GM18867 (cell line): ENCODE data around the gene CMC2.

ENCODE experiments used
- ATAC-seq: cut with Tn5 transposase; IDR thresholded peaks from one replicate; pipeline ENCODE4 v1.9.1; 2021; ENCODE audit warnings: mild to moderate bottlenecking, moderate library complexity; ENCODE audit not compliant: unreplicated experiment

CMC2 gene

GRCh38 chr16:81006813-81007695 is at the start of gene CMC2, which contains the start of gene CENPN:
TSS of gene CMC2 (minus strand) at chr16:81006885. CDS start at chr16:80997394, 9,491 bp downstream.
TSS of gene CENPN (plus strand) at chr16:81007214. CDS start at chr16:81011940, 4,726 bp downstream.
- ATAC-seq = peak; percentile 79

GRCh38 chr16:81053761-81054160 is 47.1 kb upstream of the CMC2 start:
- no peak for ATAC-seq

- no peak for ATAC-seq
These were observed 36.1 kb upstream of the CMC2 start for GRCh38 chr16:81042821-81043220.

- ATAC-seq = no peak
These were observed 35.0 kb upstream of the CMC2 start for GRCh38 chr16:81041696-81042095.

DNA sequence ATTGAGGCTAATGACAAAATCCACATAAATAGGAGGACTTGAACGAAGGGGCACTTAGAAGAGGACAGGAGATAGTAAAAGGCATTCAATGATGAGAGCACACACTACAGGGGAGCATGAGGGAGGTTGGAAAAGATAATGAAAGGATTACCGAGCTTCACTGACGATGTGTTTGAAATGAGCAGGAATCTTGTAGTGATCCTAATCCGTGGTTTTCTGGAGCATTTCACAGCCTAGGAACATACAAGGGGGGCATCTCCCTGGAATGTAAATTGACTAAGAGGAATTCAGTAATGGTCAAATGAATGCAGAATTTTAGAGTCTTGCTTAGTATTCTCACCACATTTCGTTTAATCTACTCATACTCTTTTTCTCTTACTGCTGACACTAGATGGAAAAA is 34.2 kb upstream of the CMC2 start:
- ATAC-seq = no peak

GRCh38 chr16:81040131-81040530 is 33.4 kb upstream of the CMC2 start:
- no peak for ATAC-seq

GRCh38 chr16:81036751-81037350 is 30.2 kb upstream of the CMC2 start:
- no peak for ATAC-seq

DNA sequence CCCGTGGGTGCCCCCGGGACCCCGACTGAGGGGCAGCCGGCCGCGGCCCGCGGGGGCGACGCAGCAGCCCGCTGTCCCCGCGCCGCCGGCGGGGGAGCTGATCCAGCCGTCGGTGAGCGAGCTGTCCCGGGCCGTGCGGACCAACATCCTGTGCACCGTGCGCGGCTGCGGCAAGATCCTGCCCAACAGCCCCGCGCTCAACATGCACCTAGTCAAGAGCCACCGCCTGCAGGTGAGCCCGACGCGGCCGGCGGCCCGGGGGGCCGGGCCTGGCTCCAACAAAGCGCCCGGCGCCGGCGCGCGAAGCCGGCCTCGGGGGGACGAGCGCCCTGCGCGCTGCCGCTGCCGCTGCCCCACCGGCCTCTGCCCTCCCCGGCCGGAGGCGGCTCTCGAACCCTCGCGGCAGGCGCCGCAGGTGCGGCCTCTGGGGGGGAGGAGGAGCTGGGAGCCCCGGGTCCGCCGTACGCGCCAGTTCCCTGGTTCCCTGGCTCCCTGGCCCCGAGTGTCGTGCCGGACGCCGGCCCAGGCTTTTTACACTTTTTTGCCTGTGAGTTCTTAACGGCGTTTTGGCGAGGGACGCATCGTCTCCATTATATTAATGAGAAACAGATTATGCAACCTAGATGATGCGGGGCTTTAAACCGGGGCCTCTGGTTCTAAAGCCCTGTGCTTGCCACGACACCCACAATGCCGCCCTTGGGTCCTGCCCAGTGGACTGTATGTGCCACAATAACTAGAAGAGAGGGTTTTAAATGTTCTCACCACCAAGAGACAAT is 29.5 kb upstream of the CMC2 start:
- ATAC-seq = peak; percentile 53

DNA sequence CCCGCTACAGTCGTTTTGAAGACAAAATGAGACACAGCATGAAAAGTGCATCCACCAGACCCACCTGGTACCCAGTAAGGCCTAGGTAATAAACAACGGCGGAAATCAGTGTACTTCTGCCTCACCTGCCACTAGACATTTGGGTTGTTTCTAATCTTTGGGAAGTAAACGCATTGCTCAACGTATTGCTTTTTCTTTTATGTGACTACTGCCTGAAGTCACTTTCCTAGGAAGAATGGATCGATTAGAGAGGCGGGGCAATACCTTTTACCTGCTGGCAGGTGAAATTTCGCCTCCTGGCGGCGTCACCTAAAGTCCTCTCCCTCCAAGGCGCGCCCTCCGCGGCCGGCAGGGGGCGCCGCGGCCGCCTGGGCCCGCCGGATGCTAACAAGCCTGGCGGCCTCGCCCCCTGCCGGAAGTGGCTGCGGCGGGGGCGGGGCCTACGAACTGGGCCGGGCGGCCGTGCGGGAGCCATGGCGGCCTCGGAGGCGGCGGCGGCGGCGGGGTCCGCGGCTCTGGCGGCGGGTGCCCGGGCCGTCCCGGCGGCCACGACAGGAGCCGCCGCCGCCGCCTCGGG is 28.8 kb upstream of the CMC2 start, which contains the start of gene ATMIN:
Gene ATMIN (plus strand): TSS at position 445 of the 577 bp plus-strand sequence. CDS start 29 bp downstream, at position 474.
- ATAC-seq = peak; percentile 93

DNA sequence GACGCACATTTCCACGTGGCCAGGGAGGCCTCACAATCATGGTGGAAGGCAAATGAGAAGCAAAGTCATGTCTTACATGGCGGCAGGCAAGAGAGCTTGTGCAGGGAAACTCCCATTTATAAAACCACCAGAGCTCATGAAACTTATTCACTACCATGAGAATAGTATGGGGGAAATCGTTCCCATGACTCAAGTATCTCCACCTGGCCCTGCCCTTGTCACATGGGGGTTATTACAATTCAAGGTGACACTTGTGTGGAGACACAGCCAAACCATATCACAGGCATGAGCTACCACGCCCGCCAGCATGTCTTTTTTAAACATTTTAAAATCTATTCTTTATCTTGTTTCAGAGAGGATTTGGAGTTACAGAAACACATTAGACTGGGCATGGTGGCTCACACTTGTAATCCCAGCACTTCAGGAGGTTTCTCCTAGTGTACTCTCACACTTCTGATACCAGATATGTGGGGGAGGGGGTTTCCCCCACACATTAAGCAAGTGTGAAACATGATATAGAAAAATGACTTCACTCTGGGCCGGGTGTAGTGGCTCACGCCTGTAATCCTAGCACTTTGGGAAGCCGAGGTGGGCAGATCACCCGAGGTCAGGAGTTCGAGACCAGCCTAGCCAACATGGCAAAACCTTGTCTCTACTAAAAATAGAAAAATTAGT is 23.4 kb upstream of the CMC2 start:
- ATAC-seq = no peak

DNA sequence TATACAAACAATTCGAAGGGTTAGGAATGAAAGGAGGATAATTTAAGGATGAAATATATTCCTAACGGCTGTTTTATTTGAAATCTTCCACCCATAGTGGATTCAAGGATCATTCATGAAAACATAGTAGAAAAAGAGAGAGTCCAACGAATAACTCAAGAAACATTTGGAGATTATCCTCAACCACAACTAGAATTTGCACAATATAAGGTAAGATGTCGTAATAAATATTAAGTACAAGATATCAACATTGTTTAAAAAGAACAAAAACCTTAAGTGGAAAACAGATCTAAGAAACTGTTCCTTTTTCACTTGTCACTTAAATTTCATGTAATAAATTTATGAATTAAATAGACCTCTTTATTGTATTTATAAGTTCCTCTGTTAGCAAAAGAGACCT is 19.7 kb upstream of the CMC2 start:
- no peak for ATAC-seq

DNA sequence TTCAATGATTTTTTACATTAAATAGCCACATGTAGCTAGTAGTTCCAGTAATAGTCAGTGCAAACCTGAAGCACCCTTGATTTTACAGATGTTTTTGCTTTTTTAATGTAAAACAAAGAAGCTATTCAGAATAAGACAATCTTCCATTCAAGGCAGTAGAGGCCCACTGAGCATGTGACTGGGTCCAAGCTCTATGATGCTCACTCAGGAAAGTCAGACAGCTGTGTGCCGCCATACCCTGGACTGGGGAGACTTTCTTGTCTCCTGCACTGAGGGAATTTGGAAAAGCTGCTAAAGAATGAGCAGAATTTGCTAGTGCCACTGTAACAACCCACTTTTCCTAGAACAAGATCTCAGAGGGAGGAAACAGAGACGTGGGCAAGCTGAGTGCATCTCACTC is 11.8 kb upstream of the CMC2 start:
- ATAC-seq = no peak

DNA sequence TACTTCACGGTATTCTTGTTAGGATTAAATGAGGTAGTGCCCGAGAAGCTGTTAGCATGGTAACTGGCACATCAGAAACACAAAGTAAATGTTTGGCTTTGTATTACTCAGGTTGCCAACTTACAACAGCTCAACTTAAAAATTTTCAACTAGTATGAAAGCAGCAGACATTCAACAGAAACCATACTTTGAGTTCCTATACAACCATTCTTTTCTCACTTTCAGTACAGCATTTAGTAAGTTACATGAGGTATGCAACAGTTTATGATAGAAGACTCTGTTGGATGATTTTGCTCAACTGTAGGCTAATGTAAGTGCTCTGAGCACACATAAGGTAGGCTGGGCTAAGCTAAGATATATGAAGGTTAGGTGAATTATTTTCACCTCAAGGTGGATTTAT is 8.0 kb upstream of the CMC2 start:
- ATAC-seq = no peak

- ATAC-seq = no peak
These were observed 6.3 kb upstream of the CMC2 start for GRCh38 chr16:81012974-81013373.

- ATAC-seq = no peak
These were observed 1.8 kb upstream of the CMC2 start for GRCh38 chr16:81008505-81008789.

DNA sequence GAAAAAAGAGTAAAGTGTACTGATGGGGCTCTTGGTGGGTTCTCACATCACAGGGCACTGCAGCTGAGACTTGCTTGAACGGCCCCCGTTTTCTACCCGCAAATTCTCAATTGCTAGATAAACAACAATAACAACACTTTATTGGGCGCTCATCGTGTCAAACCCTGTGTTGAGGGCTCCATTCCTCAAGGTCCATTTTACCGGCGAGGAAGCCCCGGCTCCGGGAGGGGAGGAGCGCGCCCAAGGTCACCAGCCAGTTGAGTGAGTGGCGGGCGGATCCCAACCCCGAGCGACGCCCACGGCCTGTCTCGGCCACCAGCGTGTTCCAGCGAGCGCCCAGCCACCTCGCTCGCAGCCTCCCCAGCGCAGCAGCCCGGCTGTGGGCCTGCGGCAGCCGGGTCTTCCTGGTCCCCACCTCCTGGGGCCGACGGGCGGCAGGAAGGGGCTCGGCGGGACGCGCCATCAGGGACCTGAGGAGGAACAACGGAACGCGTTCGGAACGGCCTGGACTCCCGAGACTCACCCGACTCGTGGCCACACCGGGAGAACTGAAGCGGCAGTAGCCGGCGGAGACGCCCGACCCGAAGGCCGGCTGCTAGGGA is 373 bp downstream of the CMC2 start:
- ATAC-seq = peak; percentile 37

- no peak for ATAC-seq
These were observed 999 bp downstream of the CMC2 start for GRCh38 chr16:81005610-81006161.

DNA sequence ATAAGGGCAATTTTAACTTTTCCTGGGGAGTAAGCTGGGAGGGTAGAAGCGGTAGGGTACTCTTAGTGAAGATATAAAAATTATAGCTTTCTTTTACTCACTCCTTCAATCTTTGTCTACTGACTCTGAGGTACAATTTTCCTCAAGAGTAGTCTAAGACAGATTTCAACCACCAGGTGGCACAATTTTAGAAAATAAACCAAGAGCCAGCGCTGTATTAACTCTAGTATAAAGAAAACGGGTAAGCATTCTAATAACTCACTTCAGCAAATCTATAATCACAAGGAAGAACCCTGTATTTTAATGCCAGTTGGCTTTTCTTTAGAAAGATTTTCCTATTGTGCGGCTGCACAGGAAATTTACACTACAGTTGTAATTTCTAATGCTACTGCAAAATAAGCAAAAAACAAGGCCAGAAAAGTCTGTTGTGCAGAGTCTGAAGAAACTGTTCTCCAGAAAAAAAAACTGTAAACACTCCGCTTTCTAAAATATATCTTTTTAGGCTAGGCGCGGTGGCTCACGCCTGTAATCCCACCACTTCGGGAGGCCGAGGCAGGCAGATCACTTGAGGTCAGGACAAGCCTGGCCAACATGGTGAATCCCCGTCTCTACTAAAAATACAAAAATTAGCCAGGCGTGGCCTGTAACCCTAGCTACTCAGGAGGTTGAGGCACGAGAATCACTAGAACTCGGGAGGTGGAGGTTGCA is 1.9 kb downstream of the CMC2 start:
- ATAC-seq = no peak
